HepG2 (cell line): Measurements from ENCODE around the gene SAMD14. TPM values are rescaled to one million over a fixed set of nuclear protein-coding genes. Genes with fewer than 3 reads are reported as not detected.

Experiments
- CBX2 ChIP-seq, 2 experiments: fragments of 200-600 bp in 1 of 2; sonication (generic); formaldehyde crosslinking in 1 of 2; IDR thresholded peaks; 2 replicates each; pipeline versions ENCODE4 v1.7.0 to v1.8.1; 2018 to 2022; ENCODE audit warnings: low read depth in 2 of 2, low read length in 1 of 2, mild to moderate bottlenecking in 1 of 2, missing genetic modification reagents in 1 of 2
- CREBL2 ChIP-seq: sonication (generic); formaldehyde crosslinking; IDR thresholded peaks from 2 replicates; pipeline ENCODE4 v1.8.1; 2023; ENCODE audit warnings: missing genetic modification reagents, mild to moderate bottlenecking, borderline replicate concordance
- ETV6 ChIP-seq: sonication (generic); formaldehyde crosslinking; conservative IDR thresholded peaks from 2 replicates; pipeline ENCODE4 v1.4.0; 2020; ENCODE audit warnings: missing genetic modification reagents
- MXI1 ChIP-seq: IDR thresholded peaks from 3 replicates; pipeline ENCODE4 v1.6.1; 2012; ENCODE audit warnings: low read depth, low read length, inconsistent platforms, borderline replicate concordance
- POLR2G ChIP-seq: fragments of 200-400 bp; formaldehyde crosslinking; IDR thresholded peaks from 2 replicates; pipeline ENCODE4 v1.6.1; 2018; ENCODE audit warnings: mild to moderate bottlenecking, low read depth, low read length, moderate library complexity
- RFXAP ChIP-seq: sonication (generic); formaldehyde crosslinking; IDR thresholded peaks from 2 replicates; pipeline ENCODE4 v1.4.0; 2020; ENCODE audit warnings: missing genetic modification reagents, borderline replicate concordance
- SMAD1 ChIP-seq: sonication (generic); formaldehyde crosslinking; IDR thresholded peaks from 2 replicates; pipeline ENCODE4 v1.4.0; 2020; ENCODE audit warnings: missing genetic modification reagents, low read depth, mild to moderate bottlenecking, borderline replicate concordance
- SMAD9 ChIP-seq: sonication (generic); formaldehyde crosslinking; IDR thresholded peaks from 2 replicates; pipeline ENCODE4 v1.5.1; 2020; ENCODE audit warnings: mild to moderate bottlenecking, missing genetic modification reagents
- ZBTB20 ChIP-seq: sonication (generic); formaldehyde crosslinking; IDR thresholded peaks from 2 replicates; pipeline ENCODE4 v1.8.1; 2023; ENCODE audit warnings: missing genetic modification reagents, low read depth, mild to moderate bottlenecking, borderline replicate concordance
- ZFP36L1 ChIP-seq: sonication (generic); formaldehyde crosslinking; IDR thresholded peaks from 2 replicates; pipeline ENCODE4 v1.8.0; 2022; ENCODE audit warnings: mild to moderate bottlenecking, missing genetic modification reagents, moderate library complexity
- ZIK1 ChIP-seq: sonication (generic); formaldehyde crosslinking; IDR thresholded peaks from 2 replicates; pipeline ENCODE4 v1.5.0; 2020; ENCODE audit warnings: mild to moderate bottlenecking, low read depth, missing genetic modification reagents, borderline replicate concordance
- ZMAT3 ChIP-seq: sonication (generic); formaldehyde crosslinking; conservative IDR thresholded peaks from 2 replicates; pipeline ENCODE4 v1.7.0; 2021; ENCODE audit warnings: missing genetic modification reagents
- ZNF713 ChIP-seq: sonication (generic); formaldehyde crosslinking; IDR thresholded peaks from 2 replicates; pipeline ENCODE4 v1.4.0; 2020; ENCODE audit warnings: mild to moderate bottlenecking, missing genetic modification reagents
- polyA plus RNA-seq, 8 experiments: library from polyadenylated mRNA; depleted of rRNA in 3 of 8; stranded (reverse) in 7 of 8; unstranded in 1 of 8; fragments of >200 nt; fragmentation: Illumina TruSeq in 4 of 8; extraction: Trizol in 4 of 8; gene quantifications; 2 replicates each; pipeline versions ENCODE4 v1.2.1 to v1.2.3, GENCODE V29; 2011 to 2016; ENCODE audit warnings: low read depth in 4 of 8, missing spikeins in 1 of 8, mixed read lengths in 1 of 8; ENCODE audit not compliant: insufficient read depth in 1 of 8
- total RNA-seq, 5 experiments: library from RNA; depleted of rRNA; stranded (reverse); fragments of >200 nt; fragmentation: Illumina TruSeq; extraction: Trizol; gene quantifications; 2 replicates each; pipeline ENCODE4 v1.2.3, GENCODE V29; 2016; ENCODE audit warnings: low read depth in 1 of 5
- TF ChIP-seq, protein P1 (sequence below): IDR thresholded peaks from 2 replicates; pipeline ENCODE4 v1.6.1; 2016; ENCODE audit warnings: control low read depth
- TF ChIP-seq, protein P2 (sequence below): sonication (generic); formaldehyde crosslinking; IDR thresholded peaks from 2 replicates; pipeline ENCODE4 v1.4.0; 2020; ENCODE audit warnings: missing genetic modification reagents
- TF ChIP-seq, protein P3 (sequence below), 2 experiments: sonication (generic) in 1 of 2; formaldehyde crosslinking in 1 of 2; IDR thresholded peaks; 2 replicates each; pipeline versions ENCODE4 v1.6.1 to v1.9.0; 2014 to 2022; ENCODE audit warnings: antibody characterized with exemption in 1 of 2, borderline replicate concordance in 1 of 2, inconsistent platforms in 1 of 2, low read depth in 1 of 2, missing genetic modification reagents in 1 of 2

Gene SAMD14
- total and polyA plus RNA-seq, 2 of the 13 experiments (the other 11 are each of a cell fraction or from before 2014, with no cell fraction given) = 0.07 to 0.22 TPM

- TF ChIP-seq MXI1 (no peak), ETV6 (CRISPR knock-in tag) (no peak), SMAD1 (no peak), POLR2G (peak; percentile 45), ZFP36L1 (0 out of 2 replicates have a peak, but pooled peaks have one; percentile 23), ZIK1 (CRISPR knock-in tag) (no peak; the same call in 1 of the 2 replicates), CBX2 (IDR thresholded peaks at IDR 0.05; ENCODE audit: low read depth, low read length) (no peak), CBX2 (CRISPR knock-in tag; IDR thresholded peaks at IDR 0.05; ENCODE audit: low read depth) (no peak), CREBL2 (CRISPR knock-in tag) (no peak), RFXAP (no peak), SMAD9 (CRISPR knock-in tag) (no peak), ZMAT3 (peak; percentile 67; the same call in 1 of the 2 replicates), ZBTB20 (peak; percentile 84; the same call in 1 of the 2 replicates), ZNF713 (CRISPR knock-in tag) (no peak)
- TF ChIP-seq, protein P1, sequence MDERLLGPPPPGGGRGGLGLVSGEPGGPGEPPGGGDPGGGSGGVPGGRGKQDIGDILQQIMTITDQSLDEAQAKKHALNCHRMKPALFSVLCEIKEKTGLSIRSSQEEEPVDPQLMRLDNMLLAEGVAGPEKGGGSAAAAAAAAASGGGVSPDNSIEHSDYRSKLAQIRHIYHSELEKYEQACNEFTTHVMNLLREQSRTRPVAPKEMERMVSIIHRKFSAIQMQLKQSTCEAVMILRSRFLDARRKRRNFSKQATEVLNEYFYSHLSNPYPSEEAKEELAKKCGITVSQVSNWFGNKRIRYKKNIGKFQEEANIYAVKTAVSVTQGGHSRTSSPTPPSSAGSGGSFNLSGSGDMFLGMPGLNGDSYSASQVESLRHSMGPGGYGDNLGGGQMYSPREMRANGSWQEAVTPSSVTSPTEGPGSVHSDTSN (CRISPR knock-in tag) = no peak
- TF ChIP-seq, protein P2, sequence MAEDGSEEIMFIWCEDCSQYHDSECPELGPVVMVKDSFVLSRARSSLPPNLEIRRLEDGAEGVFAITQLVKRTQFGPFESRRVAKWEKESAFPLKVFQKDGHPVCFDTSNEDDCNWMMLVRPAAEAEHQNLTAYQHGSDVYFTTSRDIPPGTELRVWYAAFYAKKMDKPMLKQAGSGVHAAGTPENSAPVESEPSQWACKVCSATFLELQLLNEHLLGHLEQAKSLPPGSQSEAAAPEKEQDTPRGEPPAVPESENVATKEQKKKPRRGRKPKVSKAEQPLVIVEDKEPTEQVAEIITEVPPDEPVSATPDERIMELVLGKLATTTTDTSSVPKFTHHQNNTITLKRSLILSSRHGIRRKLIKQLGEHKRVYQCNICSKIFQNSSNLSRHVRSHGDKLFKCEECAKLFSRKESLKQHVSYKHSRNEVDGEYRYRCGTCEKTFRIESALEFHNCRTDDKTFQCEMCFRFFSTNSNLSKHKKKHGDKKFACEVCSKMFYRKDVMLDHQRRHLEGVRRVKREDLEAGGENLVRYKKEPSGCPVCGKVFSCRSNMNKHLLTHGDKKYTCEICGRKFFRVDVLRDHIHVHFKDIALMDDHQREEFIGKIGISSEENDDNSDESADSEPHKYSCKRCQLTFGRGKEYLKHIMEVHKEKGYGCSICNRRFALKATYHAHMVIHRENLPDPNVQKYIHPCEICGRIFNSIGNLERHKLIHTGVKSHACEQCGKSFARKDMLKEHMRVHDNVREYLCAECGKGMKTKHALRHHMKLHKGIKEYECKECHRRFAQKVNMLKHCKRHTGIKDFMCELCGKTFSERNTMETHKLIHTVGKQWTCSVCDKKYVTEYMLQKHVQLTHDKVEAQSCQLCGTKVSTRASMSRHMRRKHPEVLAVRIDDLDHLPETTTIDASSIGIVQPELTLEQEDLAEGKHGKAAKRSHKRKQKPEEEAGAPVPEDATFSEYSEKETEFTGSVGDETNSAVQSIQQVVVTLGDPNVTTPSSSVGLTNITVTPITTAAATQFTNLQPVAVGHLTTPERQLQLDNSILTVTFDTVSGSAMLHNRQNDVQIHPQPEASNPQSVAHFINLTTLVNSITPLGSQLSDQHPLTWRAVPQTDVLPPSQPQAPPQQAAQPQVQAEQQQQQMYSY (CRISPR knock-in tag) = no peak
- TF ChIP-seq, protein P3, sequence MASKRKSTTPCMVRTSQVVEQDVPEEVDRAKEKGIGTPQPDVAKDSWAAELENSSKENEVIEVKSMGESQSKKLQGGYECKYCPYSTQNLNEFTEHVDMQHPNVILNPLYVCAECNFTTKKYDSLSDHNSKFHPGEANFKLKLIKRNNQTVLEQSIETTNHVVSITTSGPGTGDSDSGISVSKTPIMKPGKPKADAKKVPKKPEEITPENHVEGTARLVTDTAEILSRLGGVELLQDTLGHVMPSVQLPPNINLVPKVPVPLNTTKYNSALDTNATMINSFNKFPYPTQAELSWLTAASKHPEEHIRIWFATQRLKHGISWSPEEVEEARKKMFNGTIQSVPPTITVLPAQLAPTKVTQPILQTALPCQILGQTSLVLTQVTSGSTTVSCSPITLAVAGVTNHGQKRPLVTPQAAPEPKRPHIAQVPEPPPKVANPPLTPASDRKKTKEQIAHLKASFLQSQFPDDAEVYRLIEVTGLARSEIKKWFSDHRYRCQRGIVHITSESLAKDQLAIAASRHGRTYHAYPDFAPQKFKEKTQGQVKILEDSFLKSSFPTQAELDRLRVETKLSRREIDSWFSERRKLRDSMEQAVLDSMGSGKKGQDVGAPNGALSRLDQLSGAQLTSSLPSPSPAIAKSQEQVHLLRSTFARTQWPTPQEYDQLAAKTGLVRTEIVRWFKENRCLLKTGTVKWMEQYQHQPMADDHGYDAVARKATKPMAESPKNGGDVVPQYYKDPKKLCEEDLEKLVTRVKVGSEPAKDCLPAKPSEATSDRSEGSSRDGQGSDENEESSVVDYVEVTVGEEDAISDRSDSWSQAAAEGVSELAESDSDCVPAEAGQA (IDR thresholded peaks at IDR 0.05; ENCODE audit: low read depth) = no peak
- TF ChIP-seq, protein P3 (CRISPR knock-in tag; IDR thresholded peaks at IDR 0.05; ENCODE audit: borderline replicate concordance) = no peak
Measured at GRCh38 chr17:50177983-50178834, 48.2 kb upstream of the SAMD14 start (continued).
